Psoas muscle (tissue), 8 donors: Measurements from ENCODE around the gene XPA. TPM values are rescaled to one million over a fixed set of nuclear protein-coding genes. Genes with fewer than 3 reads are reported as not detected.

Experiments
- ATAC-seq, 4 donors: fragments of 200-7000 bp; cut with Tn5 transposase; one replicate each; pipeline ENCODE4 v1.9.1; 2020; ENCODE audit warnings: moderate library complexity in 3 of 4, mild to moderate bottlenecking in 2 of 4
- DNase-seq, 2 donors: peaks; one replicate each; pipeline ENCODE4 v3.0.0-alpha.2; 2020
- H3K27ac ChIP-seq: fragments of 200-600 bp; one replicate; pipeline ENCODE4 v1.8.0; 2022
- H3K27me3 ChIP-seq, 3 donors: fragments of 200-600 bp in 1 of 3; one replicate each; pipeline versions ENCODE4 v1.6.1 to v1.8.0; 2013 to 2022; ENCODE audit warnings: low read length in 2 of 3, mild to moderate bottlenecking in 2 of 3, moderate library complexity in 1 of 3; ENCODE audit not compliant: insufficient read depth in 3 of 3
- H3K36me3 ChIP-seq, 2 donors: fragments of 200-600 bp in 1 of 2; one replicate each; pipeline versions ENCODE4 v1.6.1 to v1.8.0; 2013 to 2022; ENCODE audit warnings: low read depth in 1 of 2, mild to moderate bottlenecking in 1 of 2, moderate library complexity in 1 of 2; ENCODE audit not compliant: insufficient read depth in 1 of 2
- H3K4me1 ChIP-seq: fragments of 200-600 bp; one replicate; pipeline ENCODE4 v1.8.0; 2022
- H3K4me3 ChIP-seq: fragments of 200-600 bp; one replicate; pipeline ENCODE4 v1.8.0; 2022; ENCODE audit warnings: mild to moderate bottlenecking
- H3K9me3 ChIP-seq: fragments of 200-600 bp; one replicate; pipeline ENCODE4 v1.8.0; 2022
- CTCF ChIP-seq: fragments of 200-600 bp; IDR thresholded peaks from one replicate; pipeline ENCODE4 v1.8.0; 2022; ENCODE audit warnings: antibody characterized with exemption
- WGBS, 3 donors: extraction: QIAGEN DNeasy Blood & Tissue Kit; methylation state at CpG; one replicate each; pipeline versions ENCODE4 v1.1.6 to v1.1.7; 2013; 5-methylcytosine and 5-hydroxymethylcytosine counted together
- intact Hi-C, 2 donors: fragments of 100-400 bp; cut with DNase I; formaldehyde crosslinking; loops; one replicate each; pipeline versions ENCODE4 v1.11.0 to v1.14.2; 2022
- polyA plus RNA-seq, 3 donors: library from polyadenylated mRNA; stranded (reverse); fragments of 200-250 nt; gene quantifications; one replicate each; pipeline ENCODE4 v1.2.3, GENCODE V29; 2013
- total RNA-seq, 4 donors: library from RNA; stranded (reverse); fragmentation: NEBNext Ultra II Directional in 2 of 4; extraction: Animal tissue kit (Norgen Biotek cat#: 25700) in 2 of 4; gene quantifications; one replicate each; pipeline versions ENCODE4 v1.2.1 to v1.2.4, GENCODE V29; 2021 to 2023
- donor health status: healthy with polysubstance abuse.
- donor health status: DM: no; HTN: no; CAD: no; lungs with moderate emphysema.
- donor health status: Bipolar disorder and iron deficiency.
- donor health status: healthy.
- donor health status: DM: yes; HTN: yes; CAD: no.
- donor health status: DM: no; HTN: no; CAD: no.
- donor health status: DM: no; HTN: no; CAD: no.
- donor health status: DM: yes; HTN: yes; CAD: no.

Gene XPA
- total and polyA plus RNA-seq, 7 donors: 5.2 to 17.6 (median 10.5) TPM

GRCh38 chr9:97694769-97695168 is 2.4 kb downstream of the XPA start:
- TF ChIP-seq CTCF: no peak
- DNase-seq (no peak), ATAC-seq (no peak)
- Histone ChIP-seq H3K4me1 (peaks cover 29% of the 10 kb centered on the region), H3K4me3 (peak overlapping the region; percentile 91), H3K27me3 (no peaks in the 10 kb centered on the region), H3K27ac (peak overlapping the region; percentile 95), H3K36me3 (peaks cover 6 to 40% of the 10 kb centered on the region in 2 donors), H3K9me3 (no peaks in the 10 kb centered on the region)
- WGBS, 3 donors: 90 to 95% (median 91%) methylated on average over 7 of the region's 7 CpGs
- intact Hi-C loops: loop anchor here (5.0 to 10.0 kb wide), 2 partner anchors 230 to 288 kb away; partner anchors contain the start of gene ANP32B (in 1 of the 2)

GRCh38 chr9:97689401-97690180 is 7.5 kb downstream of the XPA start:
- peaks cover 7 to 89% of the 10 kb centered on the region in 2 donors for H3K36me3 ChIP-seq

GRCh38 chr9:97688654-97689053 is 8.5 kb downstream of the XPA start:
- H3K4me3 ChIP-seq: no peak overlapping the region
- no peaks in the 10 kb centered on the region for H3K27me3 ChIP-seq
- 60 to 87% (median 61%) methylated on average over 1 of the region's 1 CpG for WGBS, 3 donors
- H3K9me3 ChIP-seq: no peaks in the 10 kb centered on the region
- intact Hi-C loops: loop anchor here in 1 of 2 donors (10.0 kb wide), 1 partner anchor 224 kb away; no protein-coding TSS in a partner anchor
- DNase-seq: no peak
- H3K27ac ChIP-seq: no peak overlapping the region
- TF ChIP-seq CTCF: no peak
- ATAC-seq: no peak
- H3K4me1 ChIP-seq: peaks cover 4% of the 10 kb centered on the region
- peaks cover 7 to 99% of the 10 kb centered on the region in 2 donors for H3K36me3 ChIP-seq

More at GRCh38 chr9:97689401-97690180, 7.5 kb downstream of the XPA start:
- Histone ChIP-seq H3K4me3 (no peak overlapping the region), H3K27me3 (no peaks in the 10 kb centered on the region), H3K4me1 (peaks cover 13% of the 10 kb centered on the region), H3K27ac (no peak overlapping the region), H3K9me3 (no peaks in the 10 kb centered on the region)
- TF ChIP-seq CTCF: no peak
- WGBS, 3 donors: 58 to 74% (median 63%) methylated on average over 4 of the region's 4 CpGs
- no peak for DNase-seq
- no peak for ATAC-seq
- intact Hi-C loops: loop anchor here (10.0 kb wide), 1 partner anchor 225 kb away; no protein-coding TSS in a partner anchor

GRCh38 chr9:97682242-97682641 is 14.9 kb downstream of the XPA start:
- intact Hi-C loops: loop anchor here in 1 of 2 donors (5.0 to 10.0 kb wide), 2 partner anchors 40 to 217 kb away; no protein-coding TSS in a partner anchor
- Histone ChIP-seq H3K36me3 (peaks cover 6 to 100% of the 10 kb centered on the region in 2 donors), H3K27ac (no peak overlapping the region), H3K9me3 (no peaks in the 10 kb centered on the region), H3K4me3 (no peak overlapping the region), H3K27me3 (no peaks in the 10 kb centered on the region), H3K4me1 (no peaks in the 10 kb centered on the region)
- ATAC-seq: no peak
- no peak for DNase-seq
- no peak for TF ChIP-seq CTCF
- 92 to 96% (median 94%) methylated on average over 1 of the region's 1 CpG for WGBS, 3 donors
